Astrocyte of the spinal cord (primary cell): ENCODE data around the gene TSR2.

Source experiments
- DNase-seq: peaks from one replicate; pipeline ENCODE4 v3.0.0; 2011; ENCODE audit warnings: low read depth, low spot score
- H3K4me3 ChIP-seq: 2 replicates; pipeline ENCODE4 v1.5.1; 2011; ENCODE audit warnings: low read depth, mild to moderate bottlenecking, low read length, moderate library complexity
- in situ Hi-C: cut with HindIII; loops from 2 replicates; pipeline ENCODE4 v1.10.0; 2017; ENCODE audit warnings: low sequenced_read_pairs
- TF ChIP-seq, protein P1 (sequence below): IDR thresholded peaks from 2 replicates; pipeline ENCODE4 v1.5.1; 2012; ENCODE audit warnings: low read depth, mild to moderate bottlenecking, low read length, inconsistent platforms

TSR2 gene

GRCh38 chrX:54439960-54440871 lies at the start of gene TSR2:
Gene TSR2 (plus strand): TSS chrX:54440404. CDS start chrX:54440422, 18 bp downstream.
- TF ChIP-seq, protein P1, sequence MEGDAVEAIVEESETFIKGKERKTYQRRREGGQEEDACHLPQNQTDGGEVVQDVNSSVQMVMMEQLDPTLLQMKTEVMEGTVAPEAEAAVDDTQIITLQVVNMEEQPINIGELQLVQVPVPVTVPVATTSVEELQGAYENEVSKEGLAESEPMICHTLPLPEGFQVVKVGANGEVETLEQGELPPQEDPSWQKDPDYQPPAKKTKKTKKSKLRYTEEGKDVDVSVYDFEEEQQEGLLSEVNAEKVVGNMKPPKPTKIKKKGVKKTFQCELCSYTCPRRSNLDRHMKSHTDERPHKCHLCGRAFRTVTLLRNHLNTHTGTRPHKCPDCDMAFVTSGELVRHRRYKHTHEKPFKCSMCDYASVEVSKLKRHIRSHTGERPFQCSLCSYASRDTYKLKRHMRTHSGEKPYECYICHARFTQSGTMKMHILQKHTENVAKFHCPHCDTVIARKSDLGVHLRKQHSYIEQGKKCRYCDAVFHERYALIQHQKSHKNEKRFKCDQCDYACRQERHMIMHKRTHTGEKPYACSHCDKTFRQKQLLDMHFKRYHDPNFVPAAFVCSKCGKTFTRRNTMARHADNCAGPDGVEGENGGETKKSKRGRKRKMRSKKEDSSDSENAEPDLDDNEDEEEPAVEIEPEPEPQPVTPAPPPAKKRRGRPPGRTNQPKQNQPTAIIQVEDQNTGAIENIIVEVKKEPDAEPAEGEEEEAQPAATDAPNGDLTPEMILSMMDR, result peak; percentile 15
- peak within 1 kb of the TSS; percentile 84 for H3K4me3 ChIP-seq
- peak; percentile 86 for DNase-seq
- in situ Hi-C loops, result no loop called here

DNA sequence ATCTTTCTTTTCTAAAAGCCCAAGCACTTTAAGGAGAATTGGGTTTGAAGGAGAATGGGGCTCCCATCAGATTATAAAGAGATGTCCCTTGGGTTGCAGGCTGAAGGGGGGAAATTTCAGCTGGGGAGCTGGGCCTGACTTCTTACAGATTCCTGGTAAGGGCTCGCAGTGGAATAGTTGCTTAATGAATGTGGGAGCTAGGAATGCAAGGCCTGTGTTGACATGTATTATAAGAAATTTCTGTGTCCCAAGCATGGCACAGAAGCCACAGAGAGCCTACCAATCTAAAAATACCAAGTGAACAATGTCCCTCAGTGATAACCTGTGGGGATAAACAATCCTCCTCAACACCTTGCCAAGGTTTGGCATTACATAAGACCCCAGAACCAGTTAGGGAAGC lies 43.1 kb upstream of the TSR2 start:
- no peak for DNase-seq
- in situ Hi-C loops, result no loop called here
- TF ChIP-seq, protein P1, result no peak

DNA sequence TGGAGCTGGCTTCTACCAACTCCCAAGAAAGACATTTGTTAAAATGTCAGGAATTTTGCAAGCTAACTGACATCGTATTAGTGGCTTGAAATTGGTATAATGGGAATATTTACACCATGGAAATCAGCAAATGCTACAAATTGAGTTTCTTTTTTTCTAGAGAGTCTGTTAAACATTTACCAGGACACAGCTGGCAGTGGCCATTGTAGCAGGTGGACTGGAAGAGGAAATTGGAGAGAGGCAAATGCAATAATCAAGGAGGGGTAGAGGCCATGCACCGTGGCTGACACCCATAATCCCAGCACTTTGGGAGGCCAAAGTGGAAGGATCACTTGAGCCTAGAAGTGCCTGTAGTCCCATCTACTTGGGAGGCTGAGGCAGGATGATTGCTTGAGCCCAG lies 32.9 kb upstream of the TSR2 start:
- DNase-seq, result no peak
- in situ Hi-C loops, result no loop called here
- TF ChIP-seq, protein P1, result no peak
- H3K4me3 ChIP-seq, result no peak overlapping the region

More for the DNA sequence above, 43.1 kb upstream of the TSR2 start:
- H3K4me3 ChIP-seq, result no peak overlapping the region

GRCh38 chrX:54411732-54412131 lies 28.5 kb upstream of the TSR2 start:
- in situ Hi-C loops, result no loop called here
- no peak overlapping the region for H3K4me3 ChIP-seq
- TF ChIP-seq, protein P1, result no peak
- no peak for DNase-seq

GRCh38 chrX:54413753-54414152 lies 26.5 kb upstream of the TSR2 start:
- TF ChIP-seq, protein P1, result no peak
- no peak overlapping the region for H3K4me3 ChIP-seq
- no peak for DNase-seq
- in situ Hi-C loops, result no loop called here

GRCh38 chrX:54415534-54416350 lies 24.5 kb upstream of the TSR2 start:
- DNase-seq, result no peak
- in situ Hi-C loops, result no loop called here
- TF ChIP-seq, protein P1, result no peak
- no peak overlapping the region for H3K4me3 ChIP-seq
